B cell (primary cell): ENCODE measurements around the gene HOXA5.
A peak's percentile ranks its signal among the peaks of the same experiment; 100 is the strongest.

Experiments used
- EZH2 ChIP-seq: IDR thresholded peaks from 2 replicates; pipeline ENCODE4 v1.6.1; 2012; ENCODE audit warnings: borderline replicate concordance, low read depth, mild to moderate bottlenecking, moderate library complexity, low read length; ENCODE audit not compliant: insufficient read depth, poor library complexity, severe bottlenecking
- TF ChIP-seq, protein P1 (sequence below): fragments of 200-600 bp; IDR thresholded peaks from one replicate; pipeline ENCODE4 v1.8.0; 2022; ENCODE audit warnings: antibody characterized with exemption, mild to moderate bottlenecking

DNA sequence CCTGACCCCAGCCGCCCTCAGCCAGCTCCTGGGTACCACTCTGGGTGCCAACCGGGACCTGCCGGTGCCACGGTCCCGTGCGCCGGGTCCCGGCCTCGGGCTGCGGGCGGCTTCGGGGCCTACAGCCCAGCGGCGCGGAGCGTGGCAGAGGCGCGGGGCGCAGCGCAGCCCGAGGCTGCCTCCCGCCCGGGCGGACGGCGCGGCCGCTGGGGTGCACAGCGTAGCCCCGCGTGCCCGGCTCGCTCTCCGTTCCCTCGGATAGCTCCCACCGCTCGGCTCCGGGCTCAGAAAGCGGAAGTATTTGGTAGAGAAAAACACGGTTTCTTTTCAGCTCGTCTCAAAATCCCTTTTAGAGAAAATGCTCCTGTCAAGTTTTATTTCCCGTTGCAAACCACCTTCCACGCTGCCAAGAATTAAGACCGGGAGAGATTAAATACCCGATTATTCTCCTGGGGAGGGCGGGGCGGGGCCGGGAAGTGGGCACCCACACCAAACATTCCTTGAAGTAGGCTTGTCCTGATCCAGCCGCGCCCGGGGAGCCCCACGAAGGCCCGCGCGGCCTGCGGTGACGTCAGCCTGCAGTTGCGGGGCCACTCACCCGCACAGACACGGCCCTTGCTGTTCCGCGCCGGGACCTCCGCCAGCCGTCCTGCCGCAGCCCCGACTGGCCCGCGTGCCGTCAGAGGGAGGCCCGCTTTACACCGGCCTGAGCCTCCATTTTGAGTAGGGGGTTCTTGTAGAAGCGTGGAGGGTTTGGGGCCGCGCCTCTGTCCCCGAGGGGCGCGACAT lies 49.3 kb upstream of the HOXA5 start:
- TF ChIP-seq, protein P1, sequence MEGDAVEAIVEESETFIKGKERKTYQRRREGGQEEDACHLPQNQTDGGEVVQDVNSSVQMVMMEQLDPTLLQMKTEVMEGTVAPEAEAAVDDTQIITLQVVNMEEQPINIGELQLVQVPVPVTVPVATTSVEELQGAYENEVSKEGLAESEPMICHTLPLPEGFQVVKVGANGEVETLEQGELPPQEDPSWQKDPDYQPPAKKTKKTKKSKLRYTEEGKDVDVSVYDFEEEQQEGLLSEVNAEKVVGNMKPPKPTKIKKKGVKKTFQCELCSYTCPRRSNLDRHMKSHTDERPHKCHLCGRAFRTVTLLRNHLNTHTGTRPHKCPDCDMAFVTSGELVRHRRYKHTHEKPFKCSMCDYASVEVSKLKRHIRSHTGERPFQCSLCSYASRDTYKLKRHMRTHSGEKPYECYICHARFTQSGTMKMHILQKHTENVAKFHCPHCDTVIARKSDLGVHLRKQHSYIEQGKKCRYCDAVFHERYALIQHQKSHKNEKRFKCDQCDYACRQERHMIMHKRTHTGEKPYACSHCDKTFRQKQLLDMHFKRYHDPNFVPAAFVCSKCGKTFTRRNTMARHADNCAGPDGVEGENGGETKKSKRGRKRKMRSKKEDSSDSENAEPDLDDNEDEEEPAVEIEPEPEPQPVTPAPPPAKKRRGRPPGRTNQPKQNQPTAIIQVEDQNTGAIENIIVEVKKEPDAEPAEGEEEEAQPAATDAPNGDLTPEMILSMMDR: no peak
- peak; percentile 64 for TF ChIP-seq EZH2
